Neuronal stem cell (in vitro differentiated cells): ENCODE data around the gene CHST3.

Experiments used
- DNase-seq: peaks from one replicate; pipeline ENCODE4 v3.0.0-alpha.2; 2013; ENCODE audit warnings: low spot score
- H2AFZ ChIP-seq: one replicate; pipeline ENCODE4 v1.6.1; 2013; ENCODE audit warnings: mild to moderate bottlenecking, low read length, inconsistent platforms
- H2AK5ac ChIP-seq: 2 replicates; pipeline ENCODE4 v1.6.1; 2013; ENCODE audit warnings: low read depth, mild to moderate bottlenecking, inconsistent platforms, low read length, moderate library complexity, mixed read lengths
- H2BK120ac ChIP-seq: 2 replicates; pipeline ENCODE4 v1.6.1; 2013; ENCODE audit warnings: low read depth, mild to moderate bottlenecking, inconsistent platforms, low read length, moderate library complexity, mixed read lengths
- H2BK12ac ChIP-seq: one replicate; pipeline ENCODE4 v1.6.1; 2013; ENCODE audit warnings: low read length, inconsistent platforms
- H2BK15ac ChIP-seq: 2 replicates; pipeline ENCODE4 v1.6.1; 2013; ENCODE audit warnings: mild to moderate bottlenecking, low read length, inconsistent platforms, mixed read lengths
- H2BK5ac ChIP-seq: one replicate; pipeline ENCODE4 v1.6.1; 2013; ENCODE audit warnings: inconsistent platforms, mild to moderate bottlenecking, low read length, moderate library complexity
- H3K14ac ChIP-seq: one replicate; pipeline ENCODE4 v1.6.1; 2013; ENCODE audit warnings: low read length, inconsistent platforms
- H3K18ac ChIP-seq: 2 replicates; pipeline ENCODE4 v1.6.1; 2013; ENCODE audit warnings: low read length, inconsistent platforms
- H3K23ac ChIP-seq: 2 replicates; pipeline ENCODE4 v1.6.1; 2013; ENCODE audit warnings: low read depth, mild to moderate bottlenecking, mixed read lengths, low read length, inconsistent platforms; ENCODE audit not compliant: poor library complexity
- H3K27ac ChIP-seq: replicated peaks from 3 replicates; pipeline ENCODE4 v1.5.1; 2013; ENCODE audit warnings: low read length, inconsistent platforms
- H3K27me3 ChIP-seq, 3 experiments: 2 replicates each; pipeline ENCODE4 v1.6.1; 2013; ENCODE audit warnings: low read length in 3 of 3, mild to moderate bottlenecking in 2 of 3, inconsistent platforms in 1 of 3, low read depth in 1 of 3, mixed read lengths in 1 of 3, moderate library complexity in 1 of 3; ENCODE audit not compliant: control insufficient read depth in 3 of 3, insufficient read depth in 3 of 3
- H3K36me3 ChIP-seq, 2 donors: replicated peaks in 1 of 2; 2 replicates each; pipeline ENCODE4 v1.6.1; 2013; ENCODE audit warnings: low read length in 2 of 2; ENCODE audit not compliant: control insufficient read depth in 2 of 2, insufficient read depth in 2 of 2
- H3K4ac ChIP-seq: 2 replicates; pipeline ENCODE4 v1.6.1; 2013; ENCODE audit warnings: inconsistent platforms, mild to moderate bottlenecking, low read length, moderate library complexity
- H3K4me1 ChIP-seq, 2 donors: 1 replicate in 1 of 2; 2 replicates in 1 of 2; pipeline ENCODE4 v1.6.1; 2013; ENCODE audit warnings: low read length in 2 of 2, low read depth in 1 of 2; ENCODE audit not compliant: control insufficient read depth in 2 of 2, insufficient read depth in 1 of 2
- H3K4me2 ChIP-seq: one replicate; pipeline ENCODE4 v1.6.1; 2013; ENCODE audit warnings: mild to moderate bottlenecking, low read length, inconsistent platforms; ENCODE audit not compliant: insufficient read depth, poor library complexity, severe bottlenecking
- H3K4me3 ChIP-seq, 2 donors: 2 replicates each; pipeline ENCODE4 v1.5.1; 2013; ENCODE audit warnings: low read length in 2 of 2, mild to moderate bottlenecking in 2 of 2, inconsistent platforms in 1 of 2, moderate library complexity in 1 of 2
- H3K79me1 ChIP-seq: one replicate; pipeline ENCODE4 v1.6.1; 2013; ENCODE audit warnings: low read depth, mild to moderate bottlenecking, inconsistent platforms, low read length, moderate library complexity
- H3K9ac ChIP-seq: one replicate; pipeline ENCODE4 v1.6.1; 2013; ENCODE audit warnings: mild to moderate bottlenecking, low read depth, low read length, inconsistent platforms; ENCODE audit not compliant: poor library complexity
- H3K9me3 ChIP-seq, 2 donors: replicated peaks in 1 of 2; 2 replicates each; pipeline versions ENCODE3 to v1.6.1; 2013; ENCODE audit warnings: low read length in 2 of 2, mild to moderate bottlenecking in 2 of 2, inconsistent platforms in 1 of 2, low read depth in 1 of 2, mixed read lengths in 1 of 2, moderate library complexity in 1 of 2; ENCODE audit not compliant: control insufficient read depth in 2 of 2, insufficient read depth in 1 of 2
- H4K8ac ChIP-seq: one replicate; pipeline ENCODE4 v1.6.1; 2013; ENCODE audit warnings: low read depth, mild to moderate bottlenecking, inconsistent platforms, low read length, moderate library complexity
- H4K91ac ChIP-seq: one replicate; pipeline ENCODE4 v1.6.1; 2013; ENCODE audit warnings: low read length, low read depth, mild to moderate bottlenecking, inconsistent platforms; ENCODE audit not compliant: poor library complexity
- WGBS, 2 donors: extraction: QIAGEN DNeasy Blood & Tissue Kit; methylation state at CpG; one replicate each; pipeline ENCODE4 v1.1.7; 2013; ENCODE audit warnings: missing lambda C conversion rate in 2 of 2, mixed read lengths in 1 of 2; ENCODE audit not compliant: insufficient read length in 2 of 2, insufficient replicate concordance in 1 of 2; ENCODE audit errors: extremely low coverage in 2 of 2; 5-methylcytosine and 5-hydroxymethylcytosine counted together

The CHST3 gene

GRCh38 chr10:72038458-72039001 lies 74.3 kb downstream of the CHST3 start:
- no peak overlapping the region for H4K91ac ChIP-seq
- H3K14ac ChIP-seq: no peak overlapping the region
- H3K4ac ChIP-seq: no peak overlapping the region
- H3K18ac ChIP-seq: peak overlapping the region; percentile 32
- H2AFZ ChIP-seq: no peak overlapping the region
- no peak overlapping the region for H3K4me3 ChIP-seq
- no peak overlapping the region for H3K27ac ChIP-seq
- no peak overlapping the region for H3K9ac ChIP-seq
- no peak overlapping the region for H4K8ac ChIP-seq
- H3K4me1 ChIP-seq: peaks cover 22 to 32% of the 10 kb centered on the region in 2 donors
- no CpG with 5 or more reads among the region's 13 CpGs for WGBS, 2 donors
- no peak overlapping the region for H2AK5ac ChIP-seq
- no peak overlapping the region for H2BK120ac ChIP-seq
- no peaks in the 10 kb centered on the region for H3K36me3 ChIP-seq
- no peaks in the 10 kb centered on the region for H3K79me1 ChIP-seq
- no peak overlapping the region for H3K4me2 ChIP-seq
- no peak overlapping the region for H3K23ac ChIP-seq
- DNase-seq: no peak
- no peak overlapping the region for H2BK5ac ChIP-seq
- no peaks in the 10 kb centered on the region for H3K9me3 ChIP-seq
- no peak overlapping the region for H2BK12ac ChIP-seq
- H3K27me3 ChIP-seq: no peaks in the 10 kb centered on the region
- no peak overlapping the region for H2BK15ac ChIP-seq

- Histone ChIP-seq H2BK120ac (no peak overlapping the region), H3K23ac (no peak overlapping the region), H3K4ac (no peak overlapping the region), H3K9me3 (no peaks in the 10 kb centered on the region), H4K91ac (no peak overlapping the region), H3K18ac (peak overlapping the region; percentile 53), H2AFZ (peak overlapping the region; percentile 67), H2AK5ac (peak overlapping the region; percentile 72), H2BK5ac (no peak overlapping the region), H3K79me1 (no peaks in the 10 kb centered on the region), H3K9ac (no peak overlapping the region), H3K4me2 (no peak overlapping the region), H3K27me3 (no peaks in the 10 kb centered on the region), H2BK15ac (no peak overlapping the region), H4K8ac (no peak overlapping the region), H3K4me1 (peaks cover 24 to 33% of the 10 kb centered on the region in 2 donors), H2BK12ac (no peak overlapping the region), H3K14ac (no peak overlapping the region), H3K27ac (no peak overlapping the region), H3K4me3 (no peak overlapping the region), H3K36me3 (no peaks in the 10 kb centered on the region)
- no CpG with 5 or more reads among the region's 9 CpGs for WGBS, 2 donors
- no peak for DNase-seq
These were observed 75.2 kb downstream of the CHST3 start for GRCh38 chr10:72039377-72039776.

- Histone ChIP-seq H2BK5ac (peak overlapping the region; percentile 32), H2AFZ (no peak overlapping the region), H3K27me3 (no peaks in the 10 kb centered on the region), H3K4me2 (no peak overlapping the region), H2BK15ac (no peak overlapping the region), H3K79me1 (no peaks in the 10 kb centered on the region), H3K4me1 (peaks cover 26 to 28% of the 10 kb centered on the region in 2 donors), H3K4ac (no peak overlapping the region), H3K18ac (peak overlapping the region; percentile 0), H2AK5ac (no peak overlapping the region), H3K23ac (no peak overlapping the region), H3K9me3 (no peaks in the 10 kb centered on the region), H2BK12ac (peak overlapping the region; percentile 1), H3K27ac (no peak overlapping the region), H3K4me3 (peak overlapping the region in 1 of 2 donors; percentile 15), H3K14ac (no peak overlapping the region), H2BK120ac (no peak overlapping the region), H4K8ac (no peak overlapping the region), H3K36me3 (no peaks in the 10 kb centered on the region), H4K91ac (no peak overlapping the region), H3K9ac (no peak overlapping the region)
- no peak for DNase-seq
- no CpG with 5 or more reads among the region's 6 CpGs for WGBS, 2 donors
These were observed 77.3 kb downstream of the CHST3 start for GRCh38 chr10:72041491-72041890.

GRCh38 chr10:72043016-72043834 lies 79.0 kb downstream of the CHST3 start:
- H3K27ac ChIP-seq: no peak overlapping the region
- no peak overlapping the region for H2BK5ac ChIP-seq
- H2BK15ac ChIP-seq: no peak overlapping the region
- WGBS, 2 donors: no CpG with 5 or more reads among the region's 10 CpGs
- no peak overlapping the region for H3K23ac ChIP-seq
- H4K91ac ChIP-seq: no peak overlapping the region
- H3K4ac ChIP-seq: no peak overlapping the region
- no peak overlapping the region for H3K9ac ChIP-seq
- H2AK5ac ChIP-seq: no peak overlapping the region
- H4K8ac ChIP-seq: no peak overlapping the region
- no peak overlapping the region for H3K4me3 ChIP-seq
- H3K79me1 ChIP-seq: no peaks in the 10 kb centered on the region
- H2BK12ac ChIP-seq: no peak overlapping the region
- no peak for DNase-seq
- no peaks in the 10 kb centered on the region for H3K36me3 ChIP-seq
- peak overlapping the region; percentile 29 for H3K18ac ChIP-seq
- H2BK120ac ChIP-seq: no peak overlapping the region
- H3K4me1 ChIP-seq: peaks cover 15 to 19% of the 10 kb centered on the region in 2 donors
- no peak overlapping the region for H3K4me2 ChIP-seq
- no peaks in the 10 kb centered on the region for H3K9me3 ChIP-seq
- H3K27me3 ChIP-seq: no peaks in the 10 kb centered on the region
- H3K14ac ChIP-seq: no peak overlapping the region
- H2AFZ ChIP-seq: no peak overlapping the region
